HEK293 (cell line): ENCODE results near the gene DIP2C.

Source experiments
- CTCF ChIP-seq: fragments of 450-650 bp; formaldehyde crosslinking; IDR thresholded peaks from 2 replicates; pipeline ENCODE4 v1.5.1; 2016; ENCODE audit warnings: missing biosample characterization, missing genetic modification characterization
- ZNF571 ChIP-seq: fragments of 450-650 bp; formaldehyde crosslinking; IDR thresholded peaks from 2 replicates; pipeline ENCODE4 v1.5.0; 2017; ENCODE audit warnings: missing biosample characterization, missing genetic modification characterization

- TF ChIP-seq CTCF, result no peak
- TF ChIP-seq ZNF571 (tag by site-specific recombination), result no peak
Measured at GRCh38 chr10:640673-641045, 48.8 kb downstream of the DIP2C start.
